Measurements from ENCODE around the gene UBL7. TPM values are rescaled to one million over a fixed set of nuclear protein-coding genes. Genes with fewer than 3 reads are reported as not detected.

The UBL7 gene
- polyA plus RNA-seq, 1 donor from 2014 or later: 70.7 TPM

- no peaks in the 10 kb centered on the region for H3K36me3 ChIP-seq (ENCODE audit: insufficient read depth, low read length)
- no peaks in the 10 kb centered on the region for H3K27me3 ChIP-seq (ENCODE audit: insufficient read depth, low read depth, low read length)
- H2AFZ ChIP-seq (ENCODE audit: low read depth, low read length): no peak overlapping the region
- no peaks in the 10 kb centered on the region for H4K20me1 ChIP-seq (ENCODE audit: insufficient read depth)
- TF ChIP-seq TAF1 (IDR thresholded peaks at IDR 0.05; ENCODE audit: low read depth) (no peak), EP300 (conservative IDR thresholded peaks at IDR 0.05; ENCODE audit: poor library complexity, severe bottlenecking) (no peak), EZH2 (IDR thresholded peaks at IDR 0.05; ENCODE audit: borderline replicate concordance, insufficient read depth, low read length, poor library complexity, severe bottlenecking) (no peak)
- H3F3A ChIP-seq (ENCODE audit: insufficient read depth, low read length, poor library complexity, severe bottlenecking): no peaks in the 10 kb centered on the region
- H3K4me3 ChIP-seq (ENCODE audit: low read length): no peak overlapping the region
- no peak overlapping the region for H3K27ac ChIP-seq (ENCODE audit: low read length)
- no peak overlapping the region for H3K9ac ChIP-seq (ENCODE audit: low read length)
- no peaks in the 10 kb centered on the region for H3K9me3 ChIP-seq (ENCODE audit: low read length)
- H3K9me2 ChIP-seq (ENCODE audit: insufficient read depth, low read length): no peaks in the 10 kb centered on the region
- H3K79me2 ChIP-seq (replicated peaks; ENCODE audit: insufficient read depth, low read length): no peaks in the 10 kb centered on the region
- H3K4me2 ChIP-seq (ENCODE audit: low read length): no peak overlapping the region
These were observed 38.7 kb downstream of the UBL7 start for GRCh38 chr15:74422265-74422651.

- Histone ChIP-seq H4K20me1 (ENCODE audit: insufficient read depth) (no peaks in the 10 kb centered on the region), H3K79me2 (replicated peaks; ENCODE audit: insufficient read depth, low read length) (no peaks in the 10 kb centered on the region), H3F3A (ENCODE audit: insufficient read depth, low read length, poor library complexity, severe bottlenecking) (no peaks in the 10 kb centered on the region), H3K27me3 (ENCODE audit: insufficient read depth, low read depth, low read length) (no peaks in the 10 kb centered on the region), H3K4me2 (ENCODE audit: low read length) (no peak overlapping the region), H2AFZ (ENCODE audit: low read depth, low read length) (no peak overlapping the region), H3K9me3 (ENCODE audit: low read length) (no peaks in the 10 kb centered on the region), H3K27ac (ENCODE audit: low read length) (no peak overlapping the region), H3K36me3 (ENCODE audit: insufficient read depth, low read length) (no peaks in the 10 kb centered on the region), H3K4me3 (ENCODE audit: low read length) (no peak overlapping the region), H3K9ac (ENCODE audit: low read length) (no peak overlapping the region), H3K9me2 (ENCODE audit: insufficient read depth, low read length) (no peaks in the 10 kb centered on the region)
- TF ChIP-seq EZH2 (IDR thresholded peaks at IDR 0.05; ENCODE audit: borderline replicate concordance, insufficient read depth, low read length, poor library complexity, severe bottlenecking) (no peak), REST (IDR thresholded peaks at IDR 0.05; ENCODE audit: borderline replicate concordance) (no peak), TAF1 (IDR thresholded peaks at IDR 0.05; ENCODE audit: low read depth) (no peak), RAD21 (conservative IDR thresholded peaks at IDR 0.05) (no peak), MXI1 (conservative IDR thresholded peaks at IDR 0.05; ENCODE audit: poor library complexity, severe bottlenecking) (no peak), CTCF (IDR thresholded peaks at IDR 0.05; ENCODE audit: poor library complexity, severe bottlenecking) (no peak), POLR2AphosphoS5 (IDR thresholded peaks at IDR 0.05) (no peak), SMC3 (conservative IDR thresholded peaks at IDR 0.05; ENCODE audit: poor library complexity) (no peak), EP300 (conservative IDR thresholded peaks at IDR 0.05; ENCODE audit: poor library complexity, severe bottlenecking) (no peak)
These were observed 39.4 kb downstream of the UBL7 start for GRCh38 chr15:74421302-74422245.

Data from neural cell (in vitro differentiated cells).